Measurements from ENCODE around the gene CASP7.

DNA sequence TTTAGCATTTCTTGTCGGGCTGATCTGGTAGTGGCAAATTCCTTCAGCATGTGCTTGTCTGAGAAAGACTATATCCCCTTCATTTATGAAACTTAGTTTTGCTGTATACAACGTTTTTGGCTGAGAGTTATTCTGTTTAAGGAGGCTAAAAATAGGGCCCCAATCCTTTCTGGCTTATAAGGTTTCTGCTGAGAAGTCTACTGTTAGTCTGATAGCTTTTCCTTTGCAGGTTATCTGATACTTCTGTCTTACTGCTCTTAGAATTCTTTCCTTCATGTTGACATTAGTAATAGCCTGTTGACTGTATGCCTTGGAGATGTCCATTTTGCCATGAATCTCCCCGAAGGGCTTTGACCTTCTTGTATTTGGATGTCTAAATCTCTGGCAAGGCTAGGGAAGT lies 9.9 kb downstream of the CASP7 start:
- TF ChIP-seq GATA2 (IDR thresholded peaks at IDR 0.05; ENCODE audit: low read depth, low read length) (no peak), GATA3 (IDR thresholded peaks at IDR 0.05; ENCODE audit: low read depth, low read length) (no peak)
